ENCODE results near the gene HDAC4. TPM values are rescaled to one million over a fixed set of nuclear protein-coding genes. Genes with fewer than 3 reads are reported as not detected.

The HDAC4 gene
- total RNA-seq, 1 experiment from 2014 or later = 32.0 TPM

GRCh38 chr2:239130786-239131325, 270.0 kb downstream of the HDAC4 start:
- Histone ChIP-seq H3K27me3 (ENCODE audit: insufficient read depth, low read length) (no peaks in the 10 kb centered on the region), H3T11ph (ENCODE audit: low read length) (no peak overlapping the region), H3K4ac (ENCODE audit: low read depth, low read length) (no peak overlapping the region), H2BK20ac (ENCODE audit: low read depth, low read length, poor library complexity, severe bottlenecking) (no peak overlapping the region), H4K5ac (ENCODE audit: insufficient read length, low read depth, low read length) (no peak overlapping the region), H2AFZ (ENCODE audit: low read length) (no peak overlapping the region), H3K27ac (ENCODE audit: insufficient read length, low read depth, low read length) (no peak overlapping the region), H4K91ac (ENCODE audit: insufficient read length, low read depth, low read length) (no peak overlapping the region), H2BK15ac (ENCODE audit: low read depth, low read length) (no peak overlapping the region), H2AK5ac (ENCODE audit: insufficient read length, low read length) (no peak overlapping the region), H3K18ac (ENCODE audit: insufficient read length, low read depth, low read length) (no peak overlapping the region), H3K56ac (ENCODE audit: insufficient read length, low read depth, low read length) (no peak overlapping the region), H3K14ac (ENCODE audit: insufficient read depth, low read length) (no peak overlapping the region), H2BK12ac (ENCODE audit: insufficient read length, low read depth, low read length) (no peak overlapping the region), H3K9me3 (ENCODE audit: control insufficient read depth, low read depth, low read length) (no peaks in the 10 kb centered on the region), H3K79me2 (ENCODE audit: insufficient read depth, low read length) (no peaks in the 10 kb centered on the region), H4K20me1 (ENCODE audit: control insufficient read depth, insufficient read depth, insufficient read length) (no peaks in the 10 kb centered on the region), H3K9ac (ENCODE audit: extremely low read depth, insufficient read length, low read length) (no peak overlapping the region), H2BK5ac (ENCODE audit: insufficient read length, low read length) (no peak overlapping the region), H3K4me1 (ENCODE audit: insufficient read depth, low read length) (no peaks in the 10 kb centered on the region), H3K23me2 (ENCODE audit: insufficient read length, low read depth, low read length, poor library complexity, severe bottlenecking) (peaks cover 3% of the 10 kb centered on the region), H3K79me1 (ENCODE audit: insufficient read depth, low read depth, low read length, poor library complexity, severe bottlenecking) (no peaks in the 10 kb centered on the region), H4K8ac (replicated peaks; ENCODE audit: insufficient read length, low read depth, low read length) (no peak overlapping the region), H3K23ac (ENCODE audit: insufficient read length, low read depth, low read length) (no peak overlapping the region), H2BK120ac (ENCODE audit: low read depth, low read length, poor library complexity, severe bottlenecking) (no peak overlapping the region), H3K4me2 (ENCODE audit: insufficient read depth, insufficient read length, low read length) (no peak overlapping the region)
- TF ChIP-seq CTCF (conservative IDR thresholded peaks at IDR 0.05) = no peak
- H3K9me3 Mint-ChIP-seq = no peaks in the 10 kb centered on the region
- DNase-seq = no peak
- H3K36me3 Mint-ChIP-seq (ENCODE audit: insufficient read depth in 1 of 3, low read depth in 3 of 3) = peaks cover 18 to 42% (median 35%) of the 10 kb centered on the region in 3 experiments; a peak in 6 of 7 replicates
- no peaks in the 10 kb centered on the region for H3K27me3 Mint-ChIP-seq (ENCODE audit: low read depth)
- H3K27ac Mint-ChIP-seq = peak overlapping the region in 1 of 3 experiments; percentile 68; a peak in 1 of 7 replicates
- no CpG with 5 or more reads among the region's 16 CpGs for WGBS (ENCODE audit: extremely low coverage, insufficient read length, low lambda C conversion rate)
- no peaks in the 10 kb centered on the region for H3K4me1 Mint-ChIP-seq
- no peak overlapping the region for H3K4me3 Mint-ChIP-seq
